ENCODE measurements around the gene RNF34.

Gene RNF34

DNA sequence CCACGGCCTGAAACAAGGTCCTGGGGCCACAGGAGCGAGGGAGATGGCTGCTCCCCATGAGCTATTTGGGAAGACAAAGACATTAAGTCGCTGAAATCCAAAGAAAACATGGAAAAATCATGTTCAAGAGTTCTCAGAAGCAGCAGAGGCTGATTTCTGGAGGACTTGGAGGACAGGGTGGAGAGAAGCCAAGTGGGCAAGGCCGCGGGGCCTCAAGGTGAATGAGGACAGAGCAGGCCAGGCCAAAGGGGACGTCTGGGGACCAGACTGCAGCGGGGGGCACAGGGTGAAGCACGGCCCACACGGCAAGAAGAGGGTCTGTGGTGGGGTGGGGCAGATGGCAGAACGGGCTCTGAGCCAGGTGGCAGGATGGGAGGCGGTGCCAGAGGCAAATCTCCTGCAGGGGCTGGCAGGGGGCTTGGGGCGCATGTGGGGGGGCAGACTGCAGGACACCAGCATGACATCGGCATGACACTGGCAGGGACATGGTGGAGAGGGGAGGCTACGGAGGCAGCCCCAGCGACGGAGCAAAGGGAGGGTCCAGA is 48.9 kb downstream of the RNF34 start:
- H3K9me3 ChIP-seq (ENCODE audit: control insufficient read depth, low read length): no peaks in the 10 kb centered on the region
- H3K4me1 ChIP-seq: no peaks in the 10 kb centered on the region
- TF ChIP-seq, protein P1, sequence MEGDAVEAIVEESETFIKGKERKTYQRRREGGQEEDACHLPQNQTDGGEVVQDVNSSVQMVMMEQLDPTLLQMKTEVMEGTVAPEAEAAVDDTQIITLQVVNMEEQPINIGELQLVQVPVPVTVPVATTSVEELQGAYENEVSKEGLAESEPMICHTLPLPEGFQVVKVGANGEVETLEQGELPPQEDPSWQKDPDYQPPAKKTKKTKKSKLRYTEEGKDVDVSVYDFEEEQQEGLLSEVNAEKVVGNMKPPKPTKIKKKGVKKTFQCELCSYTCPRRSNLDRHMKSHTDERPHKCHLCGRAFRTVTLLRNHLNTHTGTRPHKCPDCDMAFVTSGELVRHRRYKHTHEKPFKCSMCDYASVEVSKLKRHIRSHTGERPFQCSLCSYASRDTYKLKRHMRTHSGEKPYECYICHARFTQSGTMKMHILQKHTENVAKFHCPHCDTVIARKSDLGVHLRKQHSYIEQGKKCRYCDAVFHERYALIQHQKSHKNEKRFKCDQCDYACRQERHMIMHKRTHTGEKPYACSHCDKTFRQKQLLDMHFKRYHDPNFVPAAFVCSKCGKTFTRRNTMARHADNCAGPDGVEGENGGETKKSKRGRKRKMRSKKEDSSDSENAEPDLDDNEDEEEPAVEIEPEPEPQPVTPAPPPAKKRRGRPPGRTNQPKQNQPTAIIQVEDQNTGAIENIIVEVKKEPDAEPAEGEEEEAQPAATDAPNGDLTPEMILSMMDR (IDR thresholded peaks at IDR 0.05): no peak
- H2AFZ ChIP-seq: no peak overlapping the region
- H3K27me3 ChIP-seq (ENCODE audit: control insufficient read depth, insufficient read depth, low read length): no peaks in the 10 kb centered on the region
- no peak overlapping the region for H3K4me2 ChIP-seq (ENCODE audit: low read length)
- no peak overlapping the region for H3K4me3 ChIP-seq (ENCODE audit: low read depth, low read length)
- no peaks in the 10 kb centered on the region for H3K36me3 ChIP-seq (ENCODE audit: control insufficient read depth, insufficient read depth, low read length)
- no peak overlapping the region for H3K27ac ChIP-seq
- H3K9ac ChIP-seq: no peak overlapping the region
- peaks cover 24% of the 10 kb centered on the region for H3K79me2 ChIP-seq

DNA sequence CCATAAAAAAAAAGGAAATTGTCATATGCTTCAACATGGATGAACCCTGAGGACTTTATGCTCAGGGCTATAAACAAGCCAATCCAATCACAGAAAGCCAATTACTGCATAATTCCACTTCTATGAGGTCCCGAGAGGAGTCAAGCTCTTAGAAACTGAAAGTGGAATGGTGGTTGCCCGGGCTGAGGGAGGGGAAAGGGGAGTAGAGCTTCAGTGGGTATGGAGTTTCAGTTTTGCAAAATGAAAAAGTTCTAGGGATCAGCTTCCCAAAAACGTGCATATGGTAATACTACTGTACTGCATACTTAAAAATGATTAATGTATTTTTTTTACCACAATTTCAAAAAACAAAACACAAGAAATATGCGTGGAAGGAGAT is 52.0 kb downstream of the RNF34 start:
- Histone ChIP-seq H3K9me3 (ENCODE audit: control insufficient read depth, low read length) (no peaks in the 10 kb centered on the region), H3K4me3 (ENCODE audit: low read depth, low read length) (no peak overlapping the region), H3K9ac (no peak overlapping the region)

DNA sequence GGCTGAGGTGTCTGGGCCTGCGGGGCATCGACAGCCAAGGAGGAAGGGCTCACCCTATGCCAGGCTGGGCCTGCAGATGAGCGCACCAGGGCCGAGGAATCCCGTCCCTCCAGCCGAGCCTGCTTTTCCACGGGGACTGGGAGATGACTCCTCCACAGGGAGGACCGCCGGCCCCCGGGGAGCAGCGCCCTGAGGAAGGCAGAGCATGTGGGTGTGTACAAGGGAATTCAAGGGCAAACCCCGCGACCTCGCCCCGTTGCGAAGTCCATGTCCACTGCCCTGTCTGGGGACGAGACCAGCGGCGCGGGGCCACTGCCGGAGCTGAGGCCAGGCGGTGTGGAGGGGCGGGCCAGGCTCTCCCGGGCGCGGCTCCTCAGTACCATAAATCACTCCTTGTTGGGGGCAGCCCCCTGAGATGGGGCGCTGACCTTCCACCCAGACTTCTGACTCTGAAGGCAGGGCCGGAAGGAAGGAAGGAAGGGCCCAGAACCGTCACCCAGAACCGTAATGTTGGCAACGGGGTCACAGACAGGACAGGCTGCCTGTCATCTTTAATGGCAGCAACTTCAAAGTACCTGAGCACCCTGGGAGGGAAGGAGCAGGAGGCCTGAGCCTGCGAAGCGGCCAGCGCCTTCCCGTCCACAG is 52.5 kb downstream of the RNF34 start:
- Histone ChIP-seq H3K79me2 (peaks cover 53% of the 10 kb centered on the region), H3K4me2 (ENCODE audit: low read length) (no peak overlapping the region), H3K9ac (no peak overlapping the region), H2AFZ (no peak overlapping the region), H3K27me3 (ENCODE audit: control insufficient read depth, insufficient read depth, low read length) (no peaks in the 10 kb centered on the region), H3K27ac (no peak overlapping the region), H3K9me3 (ENCODE audit: control insufficient read depth, low read length) (no peaks in the 10 kb centered on the region), H3K4me3 (ENCODE audit: low read depth, low read length) (no peak overlapping the region), H3K4me1 (no peaks in the 10 kb centered on the region), H3K36me3 (ENCODE audit: control insufficient read depth, insufficient read depth, low read length) (no peaks in the 10 kb centered on the region)
- TF ChIP-seq, protein P1 (IDR thresholded peaks at IDR 0.05): no peak

More for the DNA sequence above, 52.0 kb downstream of the RNF34 start:
- no peak overlapping the region for H3K4me2 ChIP-seq (ENCODE audit: low read length)
- no peaks in the 10 kb centered on the region for H3K27me3 ChIP-seq (ENCODE audit: control insufficient read depth, insufficient read depth, low read length)
- no peak overlapping the region for H3K27ac ChIP-seq
- H3K79me2 ChIP-seq: peaks cover 48% of the 10 kb centered on the region
- no peaks in the 10 kb centered on the region for H3K4me1 ChIP-seq
- TF ChIP-seq, protein P1 (IDR thresholded peaks at IDR 0.05): no peak
- H3K36me3 ChIP-seq (ENCODE audit: control insufficient read depth, insufficient read depth, low read length): no peaks in the 10 kb centered on the region
- no peak overlapping the region for H2AFZ ChIP-seq

DNA sequence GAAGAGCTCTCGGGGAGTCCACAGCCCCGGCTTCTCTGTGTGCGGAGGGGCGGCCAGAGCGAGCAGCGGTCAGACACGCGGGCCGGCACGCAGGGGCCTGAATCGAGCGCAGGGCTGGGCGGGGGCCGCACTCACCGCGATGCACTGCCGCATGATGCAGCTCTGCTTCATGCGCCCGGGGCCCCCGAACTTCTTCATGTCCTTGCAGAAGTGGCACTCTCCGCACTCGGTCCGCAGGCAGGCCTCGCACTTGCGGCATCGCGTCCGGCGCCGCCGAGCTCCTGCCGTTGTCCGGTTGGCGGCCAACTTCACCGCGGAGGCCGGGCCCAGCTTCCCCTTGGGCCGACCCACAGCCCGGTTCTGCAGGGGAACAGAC is 53.1 kb downstream of the RNF34 start:
- H3K27me3 ChIP-seq (ENCODE audit: control insufficient read depth, insufficient read depth, low read length): no peaks in the 10 kb centered on the region
- no peaks in the 10 kb centered on the region for H3K36me3 ChIP-seq (ENCODE audit: control insufficient read depth, insufficient read depth, low read length)
- peaks cover 58% of the 10 kb centered on the region for H3K79me2 ChIP-seq
- TF ChIP-seq, protein P1 (IDR thresholded peaks at IDR 0.05): no peak
- H3K9ac ChIP-seq: no peak overlapping the region
- H3K4me2 ChIP-seq (ENCODE audit: low read length): no peak overlapping the region
- no peak overlapping the region for H2AFZ ChIP-seq
- no peaks in the 10 kb centered on the region for H3K4me1 ChIP-seq
- no peak overlapping the region for H3K27ac ChIP-seq
- no peak overlapping the region for H3K4me3 ChIP-seq (ENCODE audit: low read depth, low read length)
- no peaks in the 10 kb centered on the region for H3K9me3 ChIP-seq (ENCODE audit: control insufficient read depth, low read length)

DNA sequence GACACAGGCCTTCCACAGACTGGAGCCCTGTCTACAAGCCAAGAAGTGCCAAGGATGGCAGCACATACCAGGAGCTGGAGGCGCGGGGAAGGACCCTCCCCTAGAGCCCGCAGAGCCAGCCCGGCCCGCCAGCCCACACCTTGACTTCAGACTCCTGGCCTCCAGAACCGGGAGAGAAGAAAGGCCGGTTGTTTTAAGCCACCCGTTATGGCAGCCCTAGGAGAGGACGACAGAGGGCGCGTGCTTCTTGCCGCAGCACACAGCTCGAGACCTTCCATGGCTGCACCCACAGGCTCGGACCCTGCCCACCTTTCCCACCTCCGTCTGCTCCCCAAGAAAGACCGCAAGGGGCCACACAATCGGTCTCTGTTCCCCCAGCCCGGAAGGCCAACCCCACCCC is 53.7 kb downstream of the RNF34 start:
- no peaks in the 10 kb centered on the region for H3K27me3 ChIP-seq (ENCODE audit: control insufficient read depth, insufficient read depth, low read length)
- no peak overlapping the region for H2AFZ ChIP-seq
- no peak overlapping the region for H3K4me2 ChIP-seq (ENCODE audit: low read length)
- no peaks in the 10 kb centered on the region for H3K9me3 ChIP-seq (ENCODE audit: control insufficient read depth, low read length)
- TF ChIP-seq, protein P1 (IDR thresholded peaks at IDR 0.05): no peak
- no peaks in the 10 kb centered on the region for H3K4me1 ChIP-seq
- H3K9ac ChIP-seq: no peak overlapping the region
- no peak overlapping the region for H3K4me3 ChIP-seq (ENCODE audit: low read depth, low read length)
- no peak overlapping the region for H3K27ac ChIP-seq
- H3K79me2 ChIP-seq: peaks cover 62% of the 10 kb centered on the region
- H3K36me3 ChIP-seq (ENCODE audit: control insufficient read depth, insufficient read depth, low read length): no peaks in the 10 kb centered on the region

All from parathyroid adenoma (tissue), 2 donors.